ENCODE measurements around the gene AEBP2.

DNA sequence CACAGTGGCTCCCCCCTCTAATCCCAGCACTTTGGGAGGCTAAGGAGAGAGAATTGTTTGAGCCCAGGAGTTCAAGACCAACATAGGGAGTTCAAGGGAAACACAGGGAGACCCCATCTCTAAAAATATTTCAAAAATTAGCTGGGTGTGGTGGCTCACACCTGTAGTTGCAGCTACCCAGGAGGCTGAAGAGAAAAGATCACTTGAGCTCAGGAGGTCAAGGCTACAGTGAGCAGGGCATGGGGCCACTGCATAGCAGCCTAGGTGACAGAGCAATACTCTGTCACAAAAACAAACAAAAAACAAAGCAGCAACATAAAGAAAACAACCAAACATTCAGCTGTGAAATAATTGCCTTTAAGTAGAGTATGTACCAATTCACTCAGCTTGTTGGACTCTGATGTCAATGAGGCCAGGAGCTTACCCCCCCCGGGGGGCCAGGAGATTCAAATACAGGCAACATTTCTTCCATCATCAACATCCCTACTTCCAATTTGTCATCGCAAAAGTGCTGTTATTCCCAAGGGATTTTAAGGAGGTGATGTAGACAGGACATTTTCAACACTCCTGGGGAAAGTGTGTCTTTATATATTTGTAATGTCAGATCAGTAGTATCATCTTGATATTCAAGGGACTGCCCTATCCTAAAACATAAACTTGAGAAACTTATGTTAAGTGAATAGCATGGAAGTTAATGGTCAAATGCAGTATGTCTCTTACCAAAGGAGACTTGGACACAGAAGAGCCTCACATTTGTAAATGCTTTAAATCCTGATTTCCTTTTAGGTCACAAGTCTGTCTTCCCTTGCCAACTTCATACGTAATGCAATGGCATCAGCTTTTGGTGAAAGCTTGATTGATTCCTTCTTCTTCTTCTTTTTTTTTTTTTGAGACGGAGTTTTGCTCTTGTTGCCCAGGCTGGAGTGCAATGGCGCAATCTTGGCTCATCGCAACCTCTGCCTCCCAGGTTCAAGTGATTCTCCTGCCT lies 40.6 kb upstream of the AEBP2 start:
- TF ChIP-seq POLR2A (IDR thresholded peaks at IDR 0.05; ENCODE audit: low read depth, low read length) (no peak), SPI1 (IDR thresholded peaks at IDR 0.05; ENCODE audit: low read depth, low read length) (no peak), POLR2AphosphoS5 (IDR thresholded peaks at IDR 0.05; ENCODE audit: low read depth, low read length) (no peak)
